ENCODE measurements around the gene C1QL1.

- no peak for TF ChIP-seq EP300 (IDR thresholded peaks at IDR 0.05)
- TF ChIP-seq, protein P1, sequence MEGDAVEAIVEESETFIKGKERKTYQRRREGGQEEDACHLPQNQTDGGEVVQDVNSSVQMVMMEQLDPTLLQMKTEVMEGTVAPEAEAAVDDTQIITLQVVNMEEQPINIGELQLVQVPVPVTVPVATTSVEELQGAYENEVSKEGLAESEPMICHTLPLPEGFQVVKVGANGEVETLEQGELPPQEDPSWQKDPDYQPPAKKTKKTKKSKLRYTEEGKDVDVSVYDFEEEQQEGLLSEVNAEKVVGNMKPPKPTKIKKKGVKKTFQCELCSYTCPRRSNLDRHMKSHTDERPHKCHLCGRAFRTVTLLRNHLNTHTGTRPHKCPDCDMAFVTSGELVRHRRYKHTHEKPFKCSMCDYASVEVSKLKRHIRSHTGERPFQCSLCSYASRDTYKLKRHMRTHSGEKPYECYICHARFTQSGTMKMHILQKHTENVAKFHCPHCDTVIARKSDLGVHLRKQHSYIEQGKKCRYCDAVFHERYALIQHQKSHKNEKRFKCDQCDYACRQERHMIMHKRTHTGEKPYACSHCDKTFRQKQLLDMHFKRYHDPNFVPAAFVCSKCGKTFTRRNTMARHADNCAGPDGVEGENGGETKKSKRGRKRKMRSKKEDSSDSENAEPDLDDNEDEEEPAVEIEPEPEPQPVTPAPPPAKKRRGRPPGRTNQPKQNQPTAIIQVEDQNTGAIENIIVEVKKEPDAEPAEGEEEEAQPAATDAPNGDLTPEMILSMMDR (IDR thresholded peaks at IDR 0.05): no peak
Measured at GRCh38 chr17:44917456-44917855, 50.6 kb downstream of the C1QL1 start.
